Tibial nerve (tissue), 4 donors: ENCODE data around the gene NAT8L.

ENCODE experiments used
- CTCF ChIP-seq, 5 experiments: fragments of 200-600 bp in 3 of 5; fragments of 450-650 bp in 2 of 5; sonication (generic) in 3 of 5; IDR thresholded peaks; one replicate each; pipeline ENCODE4 v1.5.1; 2016 to 2019; ENCODE audit warnings: antibody characterized with exemption in 5 of 5, mild to moderate bottlenecking in 3 of 5, moderate library complexity in 2 of 5
- EP300 ChIP-seq, 2 donors: sonication (generic); formaldehyde crosslinking; IDR thresholded peaks; one replicate each; pipeline ENCODE4 v1.6.1; 2017; ENCODE audit warnings: antibody characterized with exemption in 2 of 2, mild to moderate bottlenecking in 1 of 2
- POLR2A ChIP-seq, 2 donors: fragments of 450-650 bp; IDR thresholded peaks; one replicate each; pipeline ENCODE4 v1.6.1; 2017; ENCODE audit warnings: antibody characterized with exemption in 2 of 2, mild to moderate bottlenecking in 2 of 2, moderate library complexity in 2 of 2

- TF ChIP-seq POLR2A (IDR thresholded peaks at IDR 0.05) (no peak), CTCF (IDR thresholded peaks at IDR 0.05) (no peak), EP300 (IDR thresholded peaks at IDR 0.05) (no peak)
Measured at GRCh38 chr4:2083116-2083825, 24.1 kb downstream of the NAT8L start.
